NCI-H128 (cell line): ENCODE results near the gene SST.

Experiments used
- DNase-seq: peaks from one replicate; lab custom pipeline; 2025; ENCODE audit not compliant: unreplicated experiment; lab: John Stamatoyannopoulos, UW

Gene SST

DNA sequence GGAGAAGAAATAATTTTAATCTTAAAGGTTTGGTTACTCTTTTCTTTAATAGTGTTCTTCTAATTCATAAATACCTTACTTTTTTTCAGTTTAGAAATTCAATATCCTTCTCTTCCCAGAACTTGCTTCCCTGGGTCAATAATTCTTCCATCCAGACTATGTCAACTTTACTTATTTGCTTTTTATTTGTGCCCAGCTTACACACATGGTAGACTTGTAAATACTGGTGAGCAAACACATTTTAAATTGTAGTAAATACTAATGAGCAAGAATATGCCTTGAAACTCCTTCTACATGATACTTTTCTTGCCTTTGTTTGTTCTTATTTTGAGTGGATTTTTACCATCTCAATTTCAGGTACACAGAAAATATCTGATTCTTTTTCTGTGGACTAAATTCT, 33.7 kb downstream of the SST start:
- no peak for DNase-seq

DNA sequence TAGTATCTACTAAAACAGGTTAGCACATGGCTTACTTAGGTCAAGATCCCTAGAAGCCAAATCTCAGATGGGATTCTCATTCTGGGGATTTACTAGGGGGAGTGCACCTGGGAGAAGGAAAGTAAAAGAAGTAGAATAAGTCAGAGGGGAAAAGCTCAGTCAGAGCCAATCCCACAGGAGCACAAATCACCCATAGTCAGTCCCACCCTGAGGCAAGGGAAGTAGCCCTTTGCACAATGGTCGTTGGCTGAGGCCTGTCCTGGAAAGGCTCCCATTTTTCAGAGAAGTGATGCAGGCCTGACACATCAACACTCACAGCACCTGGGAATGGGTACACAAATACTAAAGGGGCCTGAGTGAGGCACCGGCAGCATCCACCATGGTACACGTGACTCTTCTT, 39.8 kb downstream of the SST start:
- DNase-seq = no peak

DNA sequence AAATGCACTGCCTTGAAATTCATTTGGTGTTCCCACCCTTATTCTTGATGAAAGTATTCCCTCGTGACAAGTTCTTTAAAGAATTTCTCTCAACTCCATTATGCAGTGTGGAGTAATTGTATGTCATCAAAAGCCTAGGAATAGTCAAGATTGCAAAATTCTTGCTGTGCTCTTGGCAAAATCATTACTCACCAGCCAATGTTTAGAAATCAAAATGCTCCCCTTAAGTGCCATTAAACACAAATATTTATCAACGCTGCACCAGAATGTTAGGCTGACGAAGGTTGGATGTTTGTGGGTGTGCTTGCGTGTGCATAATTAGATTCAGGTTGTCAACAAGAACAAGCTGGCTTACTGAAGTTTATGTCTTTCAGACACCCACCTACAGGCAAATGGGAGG, 40.5 kb downstream of the SST start:
- DNase-seq = no peak

DNA sequence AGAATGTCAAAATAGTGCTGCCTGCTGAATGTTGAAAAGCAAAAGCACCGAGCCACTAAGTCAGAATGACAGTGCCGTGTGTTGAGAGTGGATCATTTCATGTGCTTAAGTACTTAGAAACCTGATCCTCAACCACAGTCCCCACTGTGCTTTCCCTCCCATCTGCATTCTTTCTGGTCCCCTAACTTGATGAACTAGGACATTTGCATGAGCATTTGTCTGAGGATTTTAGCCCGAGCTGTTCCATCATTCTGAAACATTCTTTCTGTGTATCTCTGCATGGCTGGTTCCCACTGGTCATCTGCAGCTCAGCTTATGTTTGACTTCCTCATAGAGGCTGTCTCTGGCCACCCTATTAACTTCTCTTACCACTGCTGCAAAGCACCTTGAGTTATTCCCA, 42.0 kb downstream of the SST start:
- peak; percentile 6 for DNase-seq

DNA sequence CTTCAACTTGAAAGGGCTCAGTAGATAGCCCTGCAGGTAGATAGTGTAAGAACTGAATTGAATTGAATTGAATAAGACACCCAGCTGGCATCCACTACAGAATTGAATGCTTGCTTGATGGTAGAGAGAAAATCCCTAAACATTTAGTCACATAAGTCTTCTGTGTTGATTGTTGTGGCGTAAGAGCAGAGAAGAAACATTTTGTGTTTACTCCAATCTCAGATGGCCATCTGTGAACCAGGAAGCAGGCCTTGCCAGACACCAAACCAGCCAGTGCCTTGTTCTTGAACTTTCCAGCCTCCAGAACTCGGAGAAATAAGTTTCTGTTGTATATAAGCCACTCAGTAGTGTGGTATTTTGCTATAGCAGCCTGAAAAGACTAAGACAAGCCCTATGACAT, 43.6 kb downstream of the SST start:
- no peak for DNase-seq

DNA sequence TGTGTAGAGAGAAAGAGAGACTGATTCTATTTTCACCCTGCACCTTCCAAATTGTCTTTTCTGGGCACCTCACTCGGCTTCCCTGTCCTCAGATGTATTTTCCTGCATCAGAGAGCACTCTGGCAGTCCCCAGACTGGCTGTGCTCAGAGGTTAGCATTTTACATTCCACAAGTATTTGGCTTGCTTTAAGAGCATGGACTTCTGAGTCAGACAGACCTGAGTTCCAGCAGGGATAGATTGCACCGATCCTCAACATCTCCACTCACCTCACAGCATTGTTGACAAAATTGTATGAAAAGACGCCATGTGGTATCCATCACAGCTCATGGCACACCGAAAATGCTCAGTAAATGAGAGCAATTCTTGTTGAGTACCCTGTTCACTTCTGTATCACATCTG, 45.6 kb downstream of the SST start:
- no peak for DNase-seq

DNA sequence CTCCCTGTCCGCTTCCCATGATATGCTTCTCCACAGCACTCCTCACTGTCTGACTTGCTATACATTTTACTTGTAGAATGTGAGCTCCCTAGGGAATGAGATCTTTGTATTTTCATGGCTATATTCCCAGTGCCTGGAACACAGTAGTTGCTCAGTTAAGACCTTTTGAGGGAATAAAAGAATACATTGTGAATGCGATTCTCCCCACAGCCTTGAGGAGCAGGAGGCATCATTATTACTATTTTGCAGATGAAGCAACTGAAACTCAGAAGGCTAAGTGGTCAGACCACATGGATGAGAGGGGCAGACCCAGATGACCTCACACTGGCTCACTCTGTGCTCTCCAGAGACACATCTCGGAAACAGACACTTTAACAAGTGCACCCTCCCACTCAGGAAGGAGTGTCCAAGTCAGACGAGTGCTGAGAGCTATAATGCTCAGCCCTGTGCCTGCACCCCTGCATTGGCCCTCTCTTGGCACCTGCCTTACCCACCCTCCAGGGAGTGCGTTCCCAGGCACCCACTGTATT, 46.8 kb downstream of the SST start:
- DNase-seq = no peak

DNA sequence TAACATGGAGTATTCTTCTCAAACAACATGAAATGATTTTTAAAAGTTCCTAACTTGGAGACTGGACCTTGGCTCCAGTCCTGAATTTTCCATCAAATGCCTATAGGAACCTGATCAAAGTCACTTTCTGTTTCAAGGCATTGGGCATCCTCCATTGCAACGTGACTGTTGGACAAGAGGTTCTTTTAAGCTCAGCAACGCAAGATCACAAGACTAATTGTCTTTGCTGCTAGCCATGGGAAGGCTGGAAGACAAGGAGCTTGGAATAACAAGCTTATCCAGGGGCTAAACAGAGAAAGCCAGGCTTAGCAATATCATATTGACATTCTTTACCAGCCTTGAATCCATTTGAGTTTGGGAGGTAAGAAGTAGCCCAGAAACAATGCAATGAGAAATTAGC, 48.3 kb downstream of the SST start:
- no peak for DNase-seq

DNA sequence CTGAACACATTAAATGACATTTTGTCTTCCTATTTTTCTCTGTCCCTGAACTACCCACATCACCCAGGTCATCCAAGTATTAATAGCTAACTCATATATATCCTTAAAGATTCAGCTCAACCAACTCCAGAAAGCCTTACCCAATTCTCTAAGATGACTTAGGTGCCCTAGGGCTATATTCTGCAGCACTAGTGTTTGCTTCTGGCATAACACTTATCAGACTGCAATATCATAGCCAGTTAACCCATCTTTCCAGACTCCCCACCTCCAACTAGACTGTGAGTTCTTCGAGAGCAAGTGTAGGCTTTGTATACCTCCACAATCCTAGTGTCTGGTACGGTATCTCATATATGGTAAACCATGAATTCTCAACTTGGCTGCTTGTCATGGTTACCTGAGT, 50.7 kb downstream of the SST start:
- DNase-seq = no peak
